Measurements from ENCODE around the gene CERS6. TPM values are rescaled to one million over a fixed set of nuclear protein-coding genes. Genes with fewer than 3 reads are reported as not detected.

CERS6 gene
- total and polyA plus RNA-seq, 2 donors from 2014 or later = 9.4 to 18.8 TPM

DNA sequence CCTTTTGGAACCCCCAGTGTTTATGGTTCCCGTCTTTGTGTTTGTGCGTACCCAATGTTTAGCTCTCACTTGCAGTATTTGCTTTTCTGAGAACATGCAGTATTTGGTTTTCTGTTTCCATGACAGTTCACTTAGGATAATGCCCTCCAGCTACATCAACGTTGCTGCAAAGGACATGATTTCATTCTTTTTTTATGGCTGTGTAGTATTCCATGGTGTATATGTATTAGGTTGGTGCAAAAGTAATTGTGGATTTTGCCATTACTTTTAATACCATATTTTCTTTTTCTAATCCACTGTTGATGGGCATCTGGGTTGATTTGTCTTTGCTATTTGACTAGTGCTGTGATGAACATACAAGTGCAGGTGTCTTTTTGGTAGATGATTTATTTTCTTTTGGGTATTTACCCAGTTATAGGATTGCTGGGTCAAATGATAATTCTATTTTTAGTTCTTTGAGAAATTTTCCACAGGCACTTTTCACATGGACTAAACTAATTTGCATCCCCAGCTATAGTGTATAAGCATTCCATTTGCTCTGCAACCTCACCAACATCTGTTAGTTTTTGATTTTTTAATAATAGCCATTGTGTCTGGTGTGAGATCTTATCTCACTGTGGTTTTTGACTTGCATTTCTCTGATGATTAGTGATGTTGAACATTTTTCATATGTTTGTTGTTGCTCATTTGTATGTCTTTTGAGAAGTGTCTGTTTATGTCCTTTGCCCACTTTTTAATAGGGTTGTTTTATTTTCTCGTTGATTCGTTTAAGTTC is 63.6 kb downstream of the CERS6 start:
- H3K27me3 ChIP-seq (ENCODE audit: control insufficient read depth, insufficient read depth, low read length) = no peaks in the 10 kb centered on the region
- no peaks in the 10 kb centered on the region for H3K9me3 ChIP-seq (ENCODE audit: control insufficient read depth in 2 of 3, insufficient read depth in 1 of 3, low read length in 3 of 3)
- DNase-seq (no peak), FAIRE-seq (no peak)
- peaks cover 0 to 4% (median 0%) of the 10 kb centered on the region in 3 donors for H3K4me1 ChIP-seq (ENCODE audit: control insufficient read depth in 2 of 3, insufficient read depth in 2 of 3, low read depth in 1 of 3, low read length in 3 of 3)
- no peak overlapping the region for H3K27ac ChIP-seq (ENCODE audit: low read depth in 2 of 2, low read length in 2 of 2)
- H3K36me3 ChIP-seq (ENCODE audit: control insufficient read depth in 2 of 3, insufficient read depth in 3 of 3, low read length in 3 of 3) = no peaks in the 10 kb centered on the region
- no peak for TF ChIP-seq CTCF (IDR thresholded peaks at IDR 0.05; ENCODE audit: borderline replicate concordance, extremely low read depth, insufficient read depth)
- no peak overlapping the region for H3K9ac ChIP-seq (ENCODE audit: low read length in 3 of 3)
- H3K4me3 ChIP-seq (ENCODE audit: low read length in 3 of 3) = no peak overlapping the region
- intact Hi-C loops (cut with DNase I) = no loop called here

- peaks cover 0 to 4% (median 0%) of the 10 kb centered on the region in 3 donors for H3K4me1 ChIP-seq (ENCODE audit: control insufficient read depth in 2 of 3, insufficient read depth in 2 of 3, low read depth in 1 of 3, low read length in 3 of 3)
- no peak overlapping the region for H3K27ac ChIP-seq (ENCODE audit: low read depth in 2 of 2, low read length in 2 of 2)
- no peak for TF ChIP-seq CTCF (IDR thresholded peaks at IDR 0.05; ENCODE audit: borderline replicate concordance, extremely low read depth, insufficient read depth)
- intact Hi-C loops (cut with DNase I) = no loop called here
- FAIRE-seq (no peak), DNase-seq (peak in 3 of 5 donors; percentile 38 to 80 (median 77))
- H3K36me3 ChIP-seq (ENCODE audit: control insufficient read depth in 2 of 3, insufficient read depth in 3 of 3, low read length in 3 of 3) = no peaks in the 10 kb centered on the region
- no peak overlapping the region for H3K4me3 ChIP-seq (ENCODE audit: low read length in 3 of 3)
- no peak overlapping the region for H3K9ac ChIP-seq (ENCODE audit: low read length in 3 of 3)
- no peaks in the 10 kb centered on the region for H3K27me3 ChIP-seq (ENCODE audit: control insufficient read depth, insufficient read depth, low read length)
- H3K9me3 ChIP-seq (ENCODE audit: control insufficient read depth in 2 of 3, insufficient read depth in 1 of 3, low read length in 3 of 3) = no peaks in the 10 kb centered on the region
Measured at GRCh38 chr2:168521053-168521741, 65.1 kb downstream of the CERS6 start.

DNA sequence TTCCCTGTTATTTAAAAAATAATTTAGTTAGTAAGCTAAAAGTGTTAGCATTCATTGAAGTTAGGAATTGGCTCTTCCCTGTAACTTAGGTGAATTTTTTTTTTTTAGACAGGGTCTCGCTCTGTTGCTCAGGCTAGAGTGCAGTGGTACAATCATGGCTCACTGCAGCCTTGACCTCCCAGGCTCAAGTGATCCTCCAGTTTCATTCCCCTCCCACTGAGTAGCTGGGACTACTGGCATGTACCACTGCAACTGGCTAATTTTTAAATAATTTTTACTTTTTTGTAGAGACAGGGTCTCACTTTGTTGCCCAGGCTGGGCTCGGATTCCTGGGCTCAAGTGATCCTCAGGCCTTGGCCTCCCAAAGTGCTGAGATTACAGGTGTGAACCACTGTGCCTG is 66.4 kb downstream of the CERS6 start:
- no peak overlapping the region for H3K9ac ChIP-seq (ENCODE audit: low read length in 3 of 3)
- TF ChIP-seq CTCF (IDR thresholded peaks at IDR 0.05; ENCODE audit: borderline replicate concordance, extremely low read depth, insufficient read depth) = no peak
- H3K27ac ChIP-seq (ENCODE audit: low read depth in 2 of 2, low read length in 2 of 2) = no peak overlapping the region
- peaks cover 0 to 8% (median 0%) of the 10 kb centered on the region in 3 donors for H3K4me1 ChIP-seq (ENCODE audit: control insufficient read depth in 2 of 3, insufficient read depth in 2 of 3, low read depth in 1 of 3, low read length in 3 of 3)
- FAIRE-seq (no peak), DNase-seq (peak in 1 of 5 donors; percentile 12)
- H3K27me3 ChIP-seq (ENCODE audit: control insufficient read depth, insufficient read depth, low read length) = no peaks in the 10 kb centered on the region
- H3K4me3 ChIP-seq (ENCODE audit: low read length in 3 of 3) = no peak overlapping the region
- H3K36me3 ChIP-seq (ENCODE audit: control insufficient read depth in 2 of 3, insufficient read depth in 3 of 3, low read length in 3 of 3) = no peaks in the 10 kb centered on the region
- H3K9me3 ChIP-seq (ENCODE audit: control insufficient read depth in 2 of 3, insufficient read depth in 1 of 3, low read length in 3 of 3) = no peaks in the 10 kb centered on the region
- intact Hi-C loops (cut with DNase I) = no loop called here

Measured in kidney (tissue), 14 donors.